HG03442 (cell line): ENCODE data around the gene FBXO11.
"Not testable (repeated sequence)": the region's sequence is repeated elsewhere in the genome, so short reads cannot be mapped to it uniquely, and the experiment has no call there.

Experiments used
- ATAC-seq: cut with Tn5 transposase; IDR thresholded peaks from one replicate; pipeline ENCODE4 v1.9.1; 2021; ENCODE audit warnings: mild to moderate bottlenecking, moderate library complexity; ENCODE audit not compliant: unreplicated experiment

FBXO11 gene

GRCh38 chr2:47906157-47907038 is at the start of gene FBXO11:
Gene FBXO11, minus strand, starts transcription at chr2:47906498. Its CDS starts 778 bp downstream, at chr2:47905720.
- peak; percentile 89 for ATAC-seq

- ATAC-seq: no peak
Measured at GRCh38 chr2:47950340-47951301, 44.3 kb upstream of the FBXO11 start.

GRCh38 chr2:47946593-47946992 is 40.3 kb upstream of the FBXO11 start:
- ATAC-seq: no peak

GRCh38 chr2:47945046-47945781 is 38.9 kb upstream of the FBXO11 start:
- no peak for ATAC-seq

- ATAC-seq: no peak
Measured at GRCh38 chr2:47941936-47942335, 35.6 kb upstream of the FBXO11 start.

- no peak for ATAC-seq
Measured at GRCh38 chr2:47937677-47938076, 31.4 kb upstream of the FBXO11 start.

GRCh38 chr2:47935071-47935470 is 28.8 kb upstream of the FBXO11 start:
- no peak for ATAC-seq

GRCh38 chr2:47918043-47918442 is 11.7 kb upstream of the FBXO11 start:
- ATAC-seq: no peak

GRCh38 chr2:47917276-47917961 is 11.1 kb upstream of the FBXO11 start:
- no peak for ATAC-seq

- ATAC-seq: no peak
Measured at GRCh38 chr2:47916412-47916811, 10.1 kb upstream of the FBXO11 start.

GRCh38 chr2:47910662-47911061 is 4.4 kb upstream of the FBXO11 start:
- ATAC-seq: not testable (repeated sequence)

GRCh38 chr2:47908682-47909081 is 2.4 kb upstream of the FBXO11 start:
- no peak for ATAC-seq

GRCh38 chr2:47907039-47907781 is 912 bp upstream of the FBXO11 start:
- ATAC-seq: peak; percentile 30

GRCh38 chr2:47905386-47906156 is 727 bp downstream of the FBXO11 start:
- ATAC-seq: peak; percentile 7

GRCh38 chr2:47903781-47904490 is 2.4 kb downstream of the FBXO11 start:
- ATAC-seq: no peak

GRCh38 chr2:47901892-47902291 is 4.4 kb downstream of the FBXO11 start:
- not testable (repeated sequence) for ATAC-seq

GRCh38 chr2:47900857-47901256 is 5.4 kb downstream of the FBXO11 start:
- ATAC-seq: no peak
